DMS114 treated with DMSO at 0.1 percent for 48 hours (cell line): ENCODE data around the gene PMM1.
"Not testable (repeated sequence)": the region's sequence is repeated elsewhere in the genome, so short reads cannot be mapped to it uniquely, and the experiment has no call there.

Source experiments
- DNase-seq: peaks from one replicate; lab custom pipeline; 2025; ENCODE audit not compliant: unreplicated experiment; lab: John Stamatoyannopoulos, UW

Gene PMM1

GRCh38 chr22:41564563-41564962 lies 25.1 kb downstream of the PMM1 start:
- DNase-seq = no peak

GRCh38 chr22:41563051-41563711 lies 26.5 kb downstream of the PMM1 start:
- DNase-seq = no peak

- DNase-seq = no peak
Observed at GRCh38 chr22:41562461-41562860, 27.2 kb downstream of the PMM1 start.

- no peak for DNase-seq
Observed at GRCh38 chr22:41561788-41562187, 27.9 kb downstream of the PMM1 start.

- no peak for DNase-seq
Observed at GRCh38 chr22:41561335-41561734, 28.3 kb downstream of the PMM1 start.

GRCh38 chr22:41560095-41560471 lies 29.6 kb downstream of the PMM1 start:
- no peak for DNase-seq

- DNase-seq = not testable (repeated sequence)
Observed at GRCh38 chr22:41558241-41558630, 31.4 kb downstream of the PMM1 start.

GRCh38 chr22:41557401-41558240 lies 32.0 kb downstream of the PMM1 start:
- DNase-seq = no peak

GRCh38 chr22:41556561-41556960 lies 33.1 kb downstream of the PMM1 start:
- DNase-seq = no peak

- no peak for DNase-seq
Observed at GRCh38 chr22:41555325-41555982, 34.2 kb downstream of the PMM1 start.

- no peak for DNase-seq
Observed at GRCh38 chr22:41551877-41552582, 37.6 kb downstream of the PMM1 start.

GRCh38 chr22:41550952-41551491 lies 38.6 kb downstream of the PMM1 start:
- DNase-seq = no peak

GRCh38 chr22:41548830-41549211 lies 40.8 kb downstream of the PMM1 start:
- DNase-seq = no peak

- no peak for DNase-seq
Observed at GRCh38 chr22:41544671-41545476, 44.8 kb downstream of the PMM1 start.

- peak; percentile 95 for DNase-seq
Observed at GRCh38 chr22:41543854-41544670, 45.6 kb downstream of the PMM1 start, which contains the start of gene POLR3H. Gene POLR3H (minus strand): TSS chr22:41544470. CDS start chr22:41544101, 369 bp downstream.

- DNase-seq = no peak
Observed at GRCh38 chr22:41542224-41542623, 47.4 kb downstream of the PMM1 start.

GRCh38 chr22:41541484-41541883 lies 48.2 kb downstream of the PMM1 start:
- DNase-seq = no peak

GRCh38 chr22:41540365-41540764 lies 49.3 kb downstream of the PMM1 start:
- no peak for DNase-seq

GRCh38 chr22:41540006-41540315 lies 49.7 kb downstream of the PMM1 start:
- DNase-seq = no peak
